Retinal pigment epithelial cell (primary cell): Measurements from ENCODE around the gene PGR.

Experiments
- DNase-seq: peaks from one replicate; pipeline ENCODE4 v3.0.0-alpha.2; 2010; ENCODE audit warnings: low read depth
- H3K4me3 ChIP-seq: 2 replicates; pipeline ENCODE4 v1.5.1; 2011; ENCODE audit warnings: mild to moderate bottlenecking, low read length, control low read depth, moderate library complexity
- TF ChIP-seq, protein P1 (sequence below): conservative IDR thresholded peaks from 2 replicates; pipeline ENCODE4 v1.5.1; 2011; ENCODE audit warnings: low read depth, low read length, control low read depth, inconsistent platforms

PGR gene

DNA sequence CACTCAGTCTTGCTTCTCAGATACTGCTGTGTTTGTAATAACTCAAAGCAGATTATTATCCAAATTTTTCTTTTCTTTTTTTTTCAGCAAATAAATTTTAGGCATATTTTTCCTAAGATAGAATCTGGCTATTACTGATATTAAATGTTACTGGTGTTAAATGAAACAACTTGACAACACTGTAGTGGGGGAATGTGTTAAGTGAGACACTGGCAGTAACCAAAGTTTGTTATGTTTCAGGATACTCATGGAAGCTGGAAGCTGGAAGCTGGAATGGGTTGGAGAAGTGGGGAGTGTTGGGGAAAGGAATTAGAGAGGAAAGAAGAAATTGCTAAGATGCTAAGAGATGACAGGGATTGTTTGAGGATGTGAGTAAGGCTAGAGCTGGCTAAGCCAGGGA, 24.9 kb downstream of the PGR start:
- TF ChIP-seq, protein P1, sequence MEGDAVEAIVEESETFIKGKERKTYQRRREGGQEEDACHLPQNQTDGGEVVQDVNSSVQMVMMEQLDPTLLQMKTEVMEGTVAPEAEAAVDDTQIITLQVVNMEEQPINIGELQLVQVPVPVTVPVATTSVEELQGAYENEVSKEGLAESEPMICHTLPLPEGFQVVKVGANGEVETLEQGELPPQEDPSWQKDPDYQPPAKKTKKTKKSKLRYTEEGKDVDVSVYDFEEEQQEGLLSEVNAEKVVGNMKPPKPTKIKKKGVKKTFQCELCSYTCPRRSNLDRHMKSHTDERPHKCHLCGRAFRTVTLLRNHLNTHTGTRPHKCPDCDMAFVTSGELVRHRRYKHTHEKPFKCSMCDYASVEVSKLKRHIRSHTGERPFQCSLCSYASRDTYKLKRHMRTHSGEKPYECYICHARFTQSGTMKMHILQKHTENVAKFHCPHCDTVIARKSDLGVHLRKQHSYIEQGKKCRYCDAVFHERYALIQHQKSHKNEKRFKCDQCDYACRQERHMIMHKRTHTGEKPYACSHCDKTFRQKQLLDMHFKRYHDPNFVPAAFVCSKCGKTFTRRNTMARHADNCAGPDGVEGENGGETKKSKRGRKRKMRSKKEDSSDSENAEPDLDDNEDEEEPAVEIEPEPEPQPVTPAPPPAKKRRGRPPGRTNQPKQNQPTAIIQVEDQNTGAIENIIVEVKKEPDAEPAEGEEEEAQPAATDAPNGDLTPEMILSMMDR, result no peak
- H3K4me3 ChIP-seq, result no peak overlapping the region
- DNase-seq, result no peak

DNA sequence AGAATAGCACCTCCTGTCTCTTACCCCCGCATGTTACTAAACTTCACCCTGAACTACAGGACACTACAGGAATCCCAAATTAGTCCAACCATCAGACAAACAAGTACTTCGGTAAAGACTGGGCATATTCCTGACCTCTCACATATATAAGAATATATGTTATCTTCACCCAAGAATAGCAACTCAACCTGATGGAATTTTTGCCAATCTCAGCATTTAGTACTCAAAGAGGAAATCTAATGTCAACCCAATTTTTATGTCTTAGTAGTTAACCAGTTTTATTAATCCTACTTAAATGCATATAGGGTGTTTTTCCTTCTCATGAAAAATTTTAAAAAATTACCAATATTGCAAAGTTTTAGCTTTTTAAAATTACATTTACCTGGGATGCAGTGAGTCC, 26.2 kb downstream of the PGR start:
- TF ChIP-seq, protein P1, result no peak
- H3K4me3 ChIP-seq, result no peak overlapping the region
- DNase-seq, result no peak

DNA sequence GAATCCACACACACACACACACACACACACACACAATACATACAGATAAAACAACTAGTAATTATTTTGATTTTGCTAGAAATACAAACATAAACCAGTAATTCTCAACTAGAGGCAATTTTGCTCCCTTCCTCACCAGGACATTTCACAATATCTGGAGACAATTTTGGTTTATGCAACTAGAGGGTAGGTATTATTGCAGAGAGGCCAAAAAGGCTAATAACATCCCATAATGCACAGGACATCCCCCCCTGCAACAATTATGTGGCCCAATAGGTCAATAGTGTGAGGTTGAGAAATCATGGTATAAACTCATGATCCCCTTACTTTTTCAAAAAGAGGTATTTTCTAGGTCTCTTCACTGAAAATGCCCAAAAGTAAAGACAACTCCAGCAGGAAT, 29.0 kb downstream of the PGR start:
- no peak for DNase-seq
- no peak overlapping the region for H3K4me3 ChIP-seq
- TF ChIP-seq, protein P1, result no peak

DNA sequence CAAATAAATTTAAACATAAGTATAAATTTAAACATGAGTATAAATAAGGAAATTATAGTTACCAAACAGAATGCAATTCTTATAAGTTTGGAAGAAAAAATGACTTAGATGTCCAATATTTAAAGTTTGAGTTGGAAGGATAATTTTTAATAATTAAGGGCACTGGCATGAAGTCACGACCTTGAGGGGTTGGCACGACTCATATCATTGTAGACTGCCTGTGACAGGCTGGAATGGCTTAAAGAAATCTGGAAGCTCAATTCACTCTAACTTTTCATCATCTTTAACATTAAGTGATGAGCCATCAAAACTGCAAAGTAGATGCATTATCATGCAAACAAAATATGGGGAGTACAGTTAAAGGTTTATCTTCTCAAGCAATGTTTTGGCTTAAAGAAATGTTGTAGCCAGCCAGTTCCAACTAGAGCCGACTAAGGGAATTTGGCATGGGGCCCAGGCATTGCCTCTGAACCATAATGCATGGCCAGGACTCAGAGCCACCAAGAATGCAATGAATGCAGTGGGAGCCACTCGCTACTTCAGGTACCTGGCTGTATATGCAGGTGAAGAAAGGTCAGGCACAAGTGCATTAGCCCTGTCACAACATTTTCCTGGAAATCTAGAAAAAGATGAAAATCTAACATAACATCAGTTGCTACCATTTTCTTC, 33.4 kb downstream of the PGR start:
- TF ChIP-seq, protein P1, result no peak
- DNase-seq, result peak; percentile 76

DNA sequence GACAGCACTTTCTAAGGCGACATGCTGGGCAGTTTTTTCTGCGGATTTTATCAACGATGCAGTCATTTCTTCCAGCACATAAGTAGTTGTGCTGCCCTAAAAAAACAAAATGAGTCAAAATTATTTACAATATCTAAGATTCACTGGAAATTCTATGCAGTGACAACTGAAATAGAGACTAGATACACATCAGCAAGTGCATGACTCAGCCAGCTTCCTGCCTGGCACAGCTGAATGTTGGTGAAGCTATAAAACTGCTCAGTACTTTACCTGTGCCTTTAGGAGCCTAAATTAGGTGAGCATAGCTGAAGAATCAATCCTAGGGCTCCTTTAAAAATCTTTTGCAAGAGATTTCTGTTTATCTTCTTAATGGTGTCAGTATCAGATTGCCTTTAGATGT, 37.8 kb downstream of the PGR start:
- no peak for DNase-seq
- TF ChIP-seq, protein P1, result no peak
- H3K4me3 ChIP-seq, result no peak overlapping the region

More for the DNA sequence above, 33.4 kb downstream of the PGR start:
- H3K4me3 ChIP-seq, result no peak overlapping the region

DNA sequence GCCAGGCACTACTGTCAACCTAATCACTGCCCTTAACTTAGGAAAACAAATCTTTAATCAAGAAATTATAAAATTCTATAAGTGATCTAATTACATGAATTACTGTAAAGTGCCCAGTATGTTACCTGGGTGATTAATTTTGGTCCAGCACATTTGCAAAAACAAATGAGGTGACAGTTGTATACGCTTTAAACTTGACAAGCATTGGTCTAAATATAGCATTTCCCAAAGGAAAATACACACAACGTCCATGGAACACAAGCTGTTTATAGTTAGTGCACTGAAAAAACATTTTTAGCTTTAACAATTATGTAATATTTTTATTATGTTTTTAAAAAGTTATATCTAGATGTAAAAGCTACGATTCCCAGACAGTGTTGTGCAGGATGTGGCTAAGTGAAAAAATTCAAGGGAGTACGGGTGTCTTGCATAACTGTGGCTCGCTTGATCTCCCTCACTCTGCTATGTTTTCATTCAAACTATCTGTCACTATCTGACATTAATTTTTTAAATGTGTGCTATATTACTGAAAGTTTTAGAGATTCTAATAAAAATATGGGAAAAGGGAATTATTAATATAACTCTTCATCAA, 38.8 kb downstream of the PGR start:
- H3K4me3 ChIP-seq, result no peak overlapping the region
- TF ChIP-seq, protein P1, result no peak
- no peak for DNase-seq

DNA sequence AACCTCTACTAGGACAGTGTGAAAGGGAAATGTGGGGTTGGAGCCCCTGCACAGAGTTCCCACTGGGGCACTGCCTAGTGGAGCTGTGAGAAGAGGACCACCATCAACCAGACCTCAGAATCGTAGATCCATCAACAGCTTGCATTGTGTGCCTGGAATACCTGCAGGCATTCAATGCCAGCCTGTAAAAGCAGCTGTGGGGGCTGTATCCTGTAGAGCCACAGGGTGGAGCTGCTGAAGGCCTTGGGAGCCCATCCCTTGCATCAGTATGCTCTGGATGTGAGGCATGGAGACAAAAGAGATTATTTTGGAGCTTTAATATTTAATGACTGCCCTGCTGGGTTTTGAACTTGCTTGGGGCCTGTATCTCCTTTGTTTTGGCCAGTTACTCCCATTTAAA, 46.3 kb downstream of the PGR start:
- no peak overlapping the region for H3K4me3 ChIP-seq
- no peak for DNase-seq
- TF ChIP-seq, protein P1, result peak; percentile 10
